NCI-H2196 (cell line): Measurements from ENCODE around the gene CTIF.

ENCODE experiments used
- DNase-seq: peaks from one replicate; lab custom pipeline; 2025; ENCODE audit not compliant: unreplicated experiment; lab: John Stamatoyannopoulos, UW

The CTIF gene

GRCh38 chr18:48872234-48873145 is 333.7 kb downstream of the CTIF start:
- DNase-seq = no peak

DNA sequence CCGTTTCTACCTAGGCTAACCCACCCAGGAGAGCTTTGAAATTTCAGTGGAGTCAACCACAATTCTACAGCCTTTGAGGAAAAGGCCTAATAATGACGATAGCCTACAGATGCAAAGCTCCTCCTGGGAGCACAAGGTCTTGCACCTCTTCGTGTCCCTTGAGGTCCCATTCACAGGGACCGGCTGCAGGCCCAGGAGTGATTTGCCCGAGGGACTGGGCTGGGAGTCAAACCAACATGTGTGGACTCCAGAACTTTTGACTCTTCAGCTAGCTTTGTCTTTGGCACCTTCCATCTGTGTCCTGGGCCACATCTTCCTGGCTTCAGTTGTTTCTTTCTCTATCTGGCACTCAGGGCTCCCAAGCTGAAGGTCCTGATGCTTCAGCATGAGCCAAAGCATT is 335.4 kb downstream of the CTIF start:
- no peak for DNase-seq

- no peak for DNase-seq
Measured at GRCh38 chr18:48874701-48875162, 335.9 kb downstream of the CTIF start.

- no peak for DNase-seq
Measured at GRCh38 chr18:48875314-48875941, 336.6 kb downstream of the CTIF start.

- no peak for DNase-seq
Measured at GRCh38 chr18:48875942-48876511, 337.2 kb downstream of the CTIF start.

- DNase-seq = no peak
Measured at GRCh38 chr18:48876590-48876989, 337.8 kb downstream of the CTIF start.

- DNase-seq = no peak
Measured at GRCh38 chr18:48877941-48878340, 339.1 kb downstream of the CTIF start.

DNA sequence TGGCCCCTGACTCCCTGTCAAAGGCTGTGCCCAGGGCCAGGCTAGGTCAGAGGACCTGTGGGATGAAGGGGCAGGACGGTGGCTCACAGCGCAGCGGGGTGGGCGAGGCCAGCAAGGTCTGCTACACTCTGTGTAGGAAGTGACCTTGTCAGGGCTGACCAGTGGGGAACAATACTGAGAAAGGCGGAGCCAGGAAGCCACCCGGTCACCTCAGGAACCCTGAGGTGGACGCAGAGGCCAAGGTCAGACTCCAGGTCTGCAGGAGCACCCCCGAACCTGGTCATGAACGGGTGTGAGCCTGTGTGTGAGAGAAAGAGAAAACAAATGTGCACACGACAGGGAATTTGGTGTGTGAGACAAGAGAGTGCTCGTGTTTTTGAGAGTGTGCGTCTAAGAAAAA is 339.6 kb downstream of the CTIF start:
- no peak for DNase-seq

GRCh38 chr18:48879008-48879431 is 340.2 kb downstream of the CTIF start:
- DNase-seq = no peak

- no peak for DNase-seq
Measured at GRCh38 chr18:48880931-48881330, 342.1 kb downstream of the CTIF start.

DNA sequence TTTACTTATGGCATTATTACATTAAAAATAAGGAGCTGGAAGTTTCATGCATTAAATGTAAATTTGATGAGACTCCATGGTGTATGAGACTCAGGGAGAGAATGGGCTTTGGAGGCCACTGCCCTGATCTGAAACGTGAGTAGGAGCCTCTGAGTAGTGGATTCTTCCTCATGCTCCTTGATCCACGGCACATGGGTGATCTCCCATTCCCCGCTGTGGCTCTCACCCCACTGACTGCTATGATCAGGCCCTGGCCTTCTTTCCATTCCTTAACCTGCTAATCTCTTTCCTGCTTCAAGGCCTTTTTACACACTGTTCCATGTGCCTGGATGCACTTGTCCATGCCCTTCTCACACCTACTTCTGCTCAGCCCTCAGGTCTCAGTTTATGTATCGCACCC is 343.5 kb downstream of the CTIF start:
- no peak for DNase-seq

DNA sequence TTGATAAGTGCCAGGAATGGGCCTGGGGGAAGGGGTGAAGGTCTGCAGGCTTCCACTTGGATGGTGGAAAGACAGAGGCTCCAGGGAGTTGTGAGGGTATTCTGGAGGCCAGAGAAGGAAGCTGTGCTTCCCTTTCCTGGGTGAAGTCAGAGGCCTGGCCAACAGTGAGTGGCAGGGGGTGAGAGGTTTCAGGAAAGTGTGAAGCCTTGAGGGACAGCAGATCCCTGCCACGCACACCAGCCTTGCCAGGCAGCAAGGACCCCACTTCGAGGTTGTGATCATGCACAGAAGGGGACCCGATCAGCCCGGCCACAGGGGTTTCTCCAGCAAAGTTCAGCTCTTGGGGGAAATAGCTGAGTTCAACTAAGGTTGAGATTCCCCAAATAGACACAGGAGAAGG is 345.5 kb downstream of the CTIF start:
- DNase-seq = no peak

- DNase-seq = no peak
Measured at GRCh38 chr18:48884771-48885170, 345.9 kb downstream of the CTIF start.

GRCh38 chr18:48885266-48885923 is 346.6 kb downstream of the CTIF start:
- no peak for DNase-seq

DNA sequence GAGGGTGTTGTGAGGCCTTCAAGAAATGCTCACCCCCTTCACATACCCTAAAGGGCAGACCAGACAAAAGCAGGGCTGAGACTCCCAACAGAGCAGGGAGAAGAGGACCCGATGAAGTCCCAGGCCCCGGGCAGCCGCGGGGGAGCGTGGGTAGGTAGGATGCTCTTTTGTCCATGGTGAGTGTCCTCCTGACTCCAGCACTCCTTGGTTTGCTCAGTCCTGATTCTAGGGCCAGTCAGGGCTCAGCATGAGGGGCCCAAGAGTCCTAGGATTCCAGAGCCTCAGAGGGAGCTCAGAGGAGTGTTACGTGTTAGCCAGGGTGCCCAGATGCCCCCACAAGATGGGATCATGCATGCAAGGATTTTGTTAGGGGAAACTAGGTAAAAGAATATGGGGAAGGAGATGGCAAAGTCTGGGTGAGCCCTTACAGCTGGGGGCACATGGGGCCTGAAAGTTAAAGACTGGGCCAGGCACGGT is 347.1 kb downstream of the CTIF start:
- no peak for DNase-seq

GRCh38 chr18:48886520-48887293 is 347.9 kb downstream of the CTIF start:
- DNase-seq = no peak

DNA sequence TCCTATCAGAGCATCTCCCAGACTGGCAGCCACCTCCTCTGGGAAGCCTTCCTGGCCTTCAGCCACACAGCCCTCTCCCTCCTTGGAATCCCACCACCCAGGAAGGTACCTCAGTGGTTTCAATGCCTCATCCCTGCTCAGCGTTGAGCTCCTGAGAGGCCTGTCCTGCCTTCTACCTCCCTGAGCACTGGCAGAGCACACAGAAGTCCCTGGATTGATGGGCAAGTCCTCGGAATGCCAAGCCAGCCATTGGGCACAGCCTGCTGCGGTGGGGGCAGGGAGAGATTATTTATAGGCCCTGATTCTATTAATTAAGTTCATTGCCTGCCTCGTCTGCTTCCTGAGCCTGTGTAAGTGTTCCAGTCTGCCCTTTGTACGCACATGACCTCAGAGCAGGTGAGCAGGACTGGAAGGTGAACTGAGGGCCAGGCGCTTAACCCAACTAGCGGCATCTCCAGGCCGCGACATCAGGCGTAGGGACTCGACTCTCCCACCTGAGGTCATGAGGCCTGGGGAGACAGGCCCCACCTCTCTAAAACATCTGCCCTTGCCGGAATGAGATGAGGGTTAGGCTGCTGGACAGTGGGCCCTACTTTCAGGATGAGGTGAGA is 348.6 kb downstream of the CTIF start:
- DNase-seq = no peak

- DNase-seq = no peak
Measured at GRCh38 chr18:48887905-48888772, 349.3 kb downstream of the CTIF start.

DNA sequence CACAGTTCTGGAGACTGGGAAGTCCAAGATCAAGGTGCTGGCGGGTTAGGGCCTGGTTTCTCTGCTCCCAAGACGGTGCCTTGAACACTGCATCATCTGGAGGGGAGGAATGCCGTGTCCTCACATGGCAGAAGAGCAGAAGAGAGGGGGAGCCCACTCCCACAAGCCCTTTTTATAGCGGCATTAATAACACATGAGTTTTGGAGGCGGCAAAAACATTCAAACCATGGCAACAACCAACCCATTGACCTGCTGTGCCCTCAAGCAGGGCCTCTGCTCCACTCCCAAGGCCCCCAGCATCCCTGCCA is 349.9 kb downstream of the CTIF start:
- DNase-seq = no peak
